Gastrocnemius medialis (tissue), 4 donors: ENCODE measurements around the gene ALDH1A2.

ENCODE experiments used
- POLR2A ChIP-seq, 2 donors: fragments of 450-650 bp; IDR thresholded peaks; one replicate each; pipeline ENCODE4 v1.6.1; 2017; ENCODE audit warnings: antibody characterized with exemption in 2 of 2, mild to moderate bottlenecking in 2 of 2, moderate library complexity in 2 of 2
- TF ChIP-seq, protein P1 (sequence below), 5 experiments: fragments of 450-650 bp in 3 of 5; fragments of 200-600 bp in 2 of 5; sonication (generic) in 2 of 5; IDR thresholded peaks in 4 of 5; conservative IDR thresholded peaks in 1 of 5; 1 replicate in 4 of 5; 2 replicates in 1 of 5; pipeline ENCODE4 v1.5.1; 2016 to 2019; ENCODE audit warnings: antibody characterized with exemption in 5 of 5, mild to moderate bottlenecking in 3 of 5, moderate library complexity in 3 of 5

DNA sequence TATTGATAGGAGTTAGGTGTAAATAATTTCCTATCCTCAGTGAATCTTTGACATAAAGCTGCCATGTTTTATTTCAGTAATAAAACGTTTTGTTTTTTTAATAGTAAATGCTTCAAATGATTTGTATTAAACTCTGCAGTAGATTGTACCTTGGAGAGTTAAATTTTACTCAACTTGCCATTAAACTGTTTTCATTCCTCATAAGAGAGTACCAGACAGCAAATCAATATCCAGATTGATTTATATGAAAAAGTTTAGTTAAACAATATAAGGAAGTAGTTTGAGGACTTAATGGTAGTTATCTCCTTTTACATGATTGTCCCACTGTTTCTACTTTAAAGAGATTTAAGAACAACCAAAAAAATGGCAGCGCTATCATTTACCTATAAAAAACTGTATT lies 18.4 kb downstream of the ALDH1A2 start:
- TF ChIP-seq, protein P1, sequence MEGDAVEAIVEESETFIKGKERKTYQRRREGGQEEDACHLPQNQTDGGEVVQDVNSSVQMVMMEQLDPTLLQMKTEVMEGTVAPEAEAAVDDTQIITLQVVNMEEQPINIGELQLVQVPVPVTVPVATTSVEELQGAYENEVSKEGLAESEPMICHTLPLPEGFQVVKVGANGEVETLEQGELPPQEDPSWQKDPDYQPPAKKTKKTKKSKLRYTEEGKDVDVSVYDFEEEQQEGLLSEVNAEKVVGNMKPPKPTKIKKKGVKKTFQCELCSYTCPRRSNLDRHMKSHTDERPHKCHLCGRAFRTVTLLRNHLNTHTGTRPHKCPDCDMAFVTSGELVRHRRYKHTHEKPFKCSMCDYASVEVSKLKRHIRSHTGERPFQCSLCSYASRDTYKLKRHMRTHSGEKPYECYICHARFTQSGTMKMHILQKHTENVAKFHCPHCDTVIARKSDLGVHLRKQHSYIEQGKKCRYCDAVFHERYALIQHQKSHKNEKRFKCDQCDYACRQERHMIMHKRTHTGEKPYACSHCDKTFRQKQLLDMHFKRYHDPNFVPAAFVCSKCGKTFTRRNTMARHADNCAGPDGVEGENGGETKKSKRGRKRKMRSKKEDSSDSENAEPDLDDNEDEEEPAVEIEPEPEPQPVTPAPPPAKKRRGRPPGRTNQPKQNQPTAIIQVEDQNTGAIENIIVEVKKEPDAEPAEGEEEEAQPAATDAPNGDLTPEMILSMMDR (IDR thresholded peaks at IDR 0.05 in 4 of 5, conservative IDR thresholded peaks at IDR 0.05 in 1 of 5) = no peak
- TF ChIP-seq POLR2A (IDR thresholded peaks at IDR 0.05) = no peak
